GM23338 (cell line): ENCODE results near the gene RCC2. TPM values are rescaled to one million over a fixed set of nuclear protein-coding genes. Genes with fewer than 3 reads are reported as not detected.

Source experiments
- ATAC-seq: fragments of 200-7000 bp; cut with Tn5 transposase; 3 replicates; pipeline ENCODE4 v1.9.1; 2020
- DNase-seq: peaks from one replicate; pipeline ENCODE4 v3.0.0-alpha.2; 2015; ENCODE audit warnings: low spot score
- H2AFZ ChIP-seq: fragments of 200-600 bp; sonication (generic); 2 replicates; pipeline ENCODE4 v1.8.0; 2016; ENCODE audit warnings: antibody characterized with exemption, mild to moderate bottlenecking, moderate library complexity
- H3F3A ChIP-seq: fragments of 200-600 bp; sonication (generic); replicated peaks from 2 replicates; pipeline ENCODE4 v1.8.0; 2017; ENCODE audit warnings: antibody characterized with exemption, mixed run types, low read depth
- H3K27ac ChIP-seq: fragments of 200-600 bp; sonication (generic); 2 replicates; pipeline ENCODE4 v1.6.1; 2016; ENCODE audit warnings: low read depth
- H3K27me3 ChIP-seq: fragments of 200-600 bp; sonication (generic); 2 replicates; pipeline ENCODE4 v1.8.0; 2016; ENCODE audit warnings: mild to moderate bottlenecking, mixed run types, moderate library complexity; ENCODE audit not compliant: insufficient read depth
- H3K36me3 ChIP-seq: fragments of 200-600 bp; sonication (generic); 2 replicates; pipeline ENCODE4 v1.8.0; 2016; ENCODE audit warnings: mild to moderate bottlenecking; ENCODE audit not compliant: insufficient read depth
- H3K4me1 ChIP-seq: fragments of 200-600 bp; sonication (generic); 2 replicates; pipeline ENCODE4 v1.8.0; 2016; ENCODE audit warnings: mild to moderate bottlenecking, moderate library complexity; ENCODE audit not compliant: insufficient read depth
- H3K4me2 ChIP-seq: fragments of 200-600 bp; sonication (generic); 2 replicates; pipeline ENCODE4 v1.7.1; 2017; ENCODE audit warnings: mixed run types
- H3K4me3 ChIP-seq: fragments of 200-600 bp; sonication (generic); 2 replicates; pipeline ENCODE4 v1.6.1; 2016; ENCODE audit warnings: mixed run types
- H3K79me2 ChIP-seq: fragments of 200-600 bp; sonication (generic); replicated peaks from 2 replicates; pipeline ENCODE4 v1.8.0; 2017; ENCODE audit warnings: mild to moderate bottlenecking; ENCODE audit not compliant: insufficient read depth
- H3K9me2 ChIP-seq: fragments of 200-600 bp; sonication (generic); 2 replicates; pipeline ENCODE4 v1.8.0; 2017; ENCODE audit not compliant: insufficient read depth
- H4K20me1 ChIP-seq: fragments of 200-600 bp; sonication (generic); replicated peaks from 2 replicates; pipeline ENCODE4 v1.8.0; 2017; ENCODE audit warnings: mild to moderate bottlenecking; ENCODE audit not compliant: insufficient read depth
- H3K27ac Mint-ChIP-seq: 2 replicates; pipeline ENCODE4 v1.8.0; 2020; ENCODE audit warnings: inconsistent platforms, mild to moderate bottlenecking, moderate library complexity, mixed read lengths
- H3K27me3 Mint-ChIP-seq: 3 replicates; pipeline ENCODE4 v1.8.0; 2022; ENCODE audit warnings: low read depth, mild to moderate bottlenecking, moderate library complexity, mixed read lengths, inconsistent platforms; ENCODE audit not compliant: insufficient read depth, poor library complexity
- H3K36me3 Mint-ChIP-seq: 3 replicates; pipeline ENCODE4 v1.8.0; 2021; ENCODE audit warnings: low read depth, mild to moderate bottlenecking, inconsistent platforms, moderate library complexity, mixed read lengths
- H3K4me1 Mint-ChIP-seq: 3 replicates; pipeline ENCODE4 v1.8.0; 2020; ENCODE audit warnings: mild to moderate bottlenecking, inconsistent platforms, mixed read lengths
- H3K4me3 Mint-ChIP-seq: 3 replicates; pipeline ENCODE4 v1.8.0; 2021; ENCODE audit warnings: moderate library complexity, mild to moderate bottlenecking, inconsistent platforms, mixed read lengths
- H3K9me3 Mint-ChIP-seq: 3 replicates; pipeline ENCODE4 v1.8.0; 2020; ENCODE audit warnings: moderate library complexity, mild to moderate bottlenecking, inconsistent platforms, mixed read lengths
- CREB1 ChIP-seq: fragments of 250-450 bp; sonication (Bioruptor Pico); IDR thresholded peaks from 2 replicates; pipeline ENCODE4 v1.5.0; 2020; ENCODE audit warnings: low read depth, mild to moderate bottlenecking, moderate library complexity
- CTCF ChIP-seq, 2 experiments: fragments of 200-600 bp in 1 of 2; sonication (generic) in 1 of 2; conservative IDR thresholded peaks; 2 replicates each; pipeline versions ENCODE4 v1.5.1 to v1.6.1; 2016 to 2017; ENCODE audit warnings: antibody characterized with exemption in 2 of 2, low read depth in 2 of 2, mild to moderate bottlenecking in 2 of 2, moderate library complexity in 1 of 2
- ETS1 ChIP-seq: IDR thresholded peaks from 2 replicates; pipeline ENCODE4 v1.6.1; 2016; ENCODE audit warnings: antibody characterized with exemption
- EZH2 ChIP-seq: fragments of 200-600 bp; sonication (generic); IDR thresholded peaks from one replicate; pipeline ENCODE4 v1.8.0; 2017; ENCODE audit warnings: antibody characterized with exemption, mild to moderate bottlenecking, low read depth; ENCODE audit not compliant: unreplicated experiment
- EZH2phosphoT487 ChIP-seq: fragments of 200-600 bp; sonication (generic); IDR thresholded peaks from one replicate; pipeline ENCODE4 v1.8.1; 2018; ENCODE audit warnings: antibody characterized with exemption; ENCODE audit not compliant: unreplicated experiment
- JUNB ChIP-seq: IDR thresholded peaks from one replicate; pipeline ENCODE4 v1.6.1; 2016; ENCODE audit warnings: antibody characterized with exemption; ENCODE audit not compliant: unreplicated experiment
- NANOG ChIP-seq: IDR thresholded peaks from 2 replicates; pipeline ENCODE4 v1.6.1; 2016; ENCODE audit warnings: antibody characterized with exemption, borderline replicate concordance
- POLR2AphosphoS5 ChIP-seq: IDR thresholded peaks from 2 replicates; pipeline ENCODE4 v1.6.1; 2016; ENCODE audit warnings: antibody characterized with exemption, low read depth
- STAT1 ChIP-seq: IDR thresholded peaks from one replicate; pipeline ENCODE4 v1.6.1; 2016; ENCODE audit warnings: antibody characterized with exemption; ENCODE audit not compliant: unreplicated experiment
- ZNF114 ChIP-seq: fragments of 250-450 bp; sonication (Bioruptor Pico); IDR thresholded peaks from 2 replicates; pipeline ENCODE4 v1.5.0; 2020; ENCODE audit warnings: mild to moderate bottlenecking, moderate library complexity
- ZNF331 ChIP-seq: fragments of 250-450 bp; sonication (Bioruptor Pico); IDR thresholded peaks from 2 replicates; pipeline ENCODE4 v1.5.0; 2020; ENCODE audit warnings: low read depth, mild to moderate bottlenecking, moderate library complexity
- ZNF462 ChIP-seq: fragments of 250-450 bp; sonication (Bioruptor Pico); IDR thresholded peaks from 2 replicates; pipeline ENCODE4 v1.5.0; 2020; ENCODE audit warnings: mild to moderate bottlenecking, moderate library complexity
- polyA plus RNA-seq: library from polyadenylated mRNA; unstranded; fragments of >200 nt; fragmentation: Nextera tagmentation; extraction: Ambion mirVana; gene quantifications from 2 replicates; pipeline ENCODE4 v1.2.1, GENCODE V29; 2016
- total RNA-seq: library from RNA; depleted of rRNA; stranded (reverse); fragments of >200 nt; shearing (Covaris generic); gene quantifications from 2 replicates; pipeline ENCODE4 v1.2.3, GENCODE V29; 2014

RCC2 gene
- total and polyA plus RNA-seq, 2 experiments from 2014 or later: 97.1 to 386 TPM

GRCh38 chr1:17460219-17460618 lies 20.7 kb upstream of the RCC2 start:
- Histone ChIP-seq H3K9me2 (no peaks in the 10 kb centered on the region), H3K36me3 (no peaks in the 10 kb centered on the region), H3K27me3 (no peaks in the 10 kb centered on the region), H4K20me1 (no peaks in the 10 kb centered on the region), H3F3A (no peaks in the 10 kb centered on the region), H3K4me3 (no peak overlapping the region), H3K27ac (no peak overlapping the region), H2AFZ (peak overlapping the region; percentile 23; the same call in 1 of the 2 replicates), H3K4me2 (no peak overlapping the region), H3K79me2 (no peaks in the 10 kb centered on the region), H3K4me1 (peaks cover 11% of the 10 kb centered on the region)
- peak; percentile 45; the same call in 2 of the 3 replicates for ATAC-seq
- no peaks in the 10 kb centered on the region for H3K36me3 Mint-ChIP-seq
- DNase-seq: no peak
- no peak overlapping the region for H3K27ac Mint-ChIP-seq
- TF ChIP-seq EZH2phosphoT487 (no peak), POLR2AphosphoS5 (no peak), ZNF462 (CRISPR knock-in tag) (no peak), EZH2 (no peak), CTCF (conservative IDR thresholded peaks at IDR 0.05; ENCODE audit: low read depth in 2 of 2) (no peak), ZNF331 (CRISPR knock-in tag) (no peak), NANOG (no peak), ETS1 (no peak), CREB1 (no peak), ZNF114 (CRISPR knock-in tag) (no peak), JUNB (no peak), STAT1 (no peak)
- H3K4me1 Mint-ChIP-seq: peaks cover 13% of the 10 kb centered on the region
- no peaks in the 10 kb centered on the region for H3K9me3 Mint-ChIP-seq
- no peak overlapping the region for H3K4me3 Mint-ChIP-seq
- H3K27me3 Mint-ChIP-seq: peaks cover 5% of the 10 kb centered on the region
